GM19438 (cell line): Measurements from ENCODE around the gene HSD17B3.
"Not testable (repeated sequence)": the region's sequence is repeated elsewhere in the genome, so short reads cannot be mapped to it uniquely, and the experiment has no call there.

Experiments used
- ATAC-seq: cut with Tn5 transposase; IDR thresholded peaks from one replicate; pipeline ENCODE4 v1.9.1; 2021; ENCODE audit warnings: low read depth; ENCODE audit not compliant: unreplicated experiment

HSD17B3 gene

DNA sequence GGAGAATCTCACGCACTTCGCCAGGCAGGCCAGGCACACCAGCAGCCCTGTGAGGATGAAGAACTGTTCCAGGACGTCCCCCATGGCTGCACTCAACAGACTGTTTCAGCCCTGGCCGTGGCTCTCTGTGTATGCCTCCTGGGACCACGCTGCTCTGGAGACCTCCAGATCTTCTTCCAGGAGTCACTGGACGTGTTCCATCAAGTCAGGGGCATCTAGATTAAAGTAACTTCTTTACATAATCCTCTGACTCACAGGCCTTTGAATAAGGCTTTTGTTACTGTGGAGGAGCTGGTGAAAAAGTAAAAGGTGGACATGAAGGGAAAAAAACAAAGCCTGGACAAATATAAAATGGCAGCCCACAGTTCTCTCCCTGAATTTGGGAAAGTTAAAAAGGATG is at the start of gene HSD17B3:
Gene HSD17B3, minus strand, starts transcription at position 156 of the 400 bp plus-strand sequence. Its CDS starts 72 bp downstream, at position 84.
- ATAC-seq, result no peak

GRCh38 chr9:96350866-96351265 is 48.9 kb upstream of the HSD17B3 start:
- no peak for ATAC-seq

DNA sequence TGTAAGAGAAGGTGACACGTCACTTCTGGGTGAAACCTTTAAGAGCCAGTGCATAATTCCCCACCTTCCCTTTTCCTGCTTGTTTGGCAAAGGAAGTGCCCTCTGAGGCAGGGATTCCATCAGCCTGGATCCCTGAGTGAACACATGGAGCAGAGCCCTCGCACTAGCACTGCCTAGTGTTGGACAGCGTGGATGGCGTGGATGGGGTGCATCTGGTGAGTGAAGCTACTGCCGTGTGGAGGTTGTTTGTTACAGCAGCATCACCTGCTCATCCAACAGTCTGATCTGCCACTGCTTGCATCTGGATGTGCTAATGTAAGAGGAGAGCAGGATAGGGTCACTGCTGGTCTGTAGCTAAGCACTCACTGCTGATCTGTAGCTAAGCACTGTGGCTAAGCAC is 46.3 kb upstream of the HSD17B3 start:
- ATAC-seq, result no peak

DNA sequence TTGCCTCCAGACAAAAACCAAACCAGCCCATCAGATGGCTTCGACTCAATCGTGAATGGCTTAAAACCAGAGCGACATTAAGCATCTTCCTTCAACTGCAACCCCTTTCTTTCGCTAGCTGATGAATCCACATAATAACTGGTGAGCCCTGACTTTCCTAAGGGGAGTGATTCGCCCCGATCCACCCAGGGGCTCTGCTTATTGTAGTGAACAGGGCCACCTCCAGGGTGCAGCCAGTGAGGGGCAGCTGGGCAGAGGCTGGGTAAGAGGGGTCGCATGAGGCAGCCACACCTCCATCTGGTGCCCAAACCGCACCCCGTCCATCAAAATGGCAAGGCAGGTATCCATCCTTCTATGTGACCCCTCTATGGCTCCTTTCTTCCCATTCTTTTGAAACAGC is 43.6 kb upstream of the HSD17B3 start:
- no peak for ATAC-seq

GRCh38 chr9:96344458-96345180 is 42.6 kb upstream of the HSD17B3 start:
- ATAC-seq, result no peak

- no peak for ATAC-seq
Measured at GRCh38 chr9:96343515-96344360, 41.8 kb upstream of the HSD17B3 start.

- ATAC-seq, result no peak
Measured at GRCh38 chr9:96342571-96343245, 40.7 kb upstream of the HSD17B3 start.

DNA sequence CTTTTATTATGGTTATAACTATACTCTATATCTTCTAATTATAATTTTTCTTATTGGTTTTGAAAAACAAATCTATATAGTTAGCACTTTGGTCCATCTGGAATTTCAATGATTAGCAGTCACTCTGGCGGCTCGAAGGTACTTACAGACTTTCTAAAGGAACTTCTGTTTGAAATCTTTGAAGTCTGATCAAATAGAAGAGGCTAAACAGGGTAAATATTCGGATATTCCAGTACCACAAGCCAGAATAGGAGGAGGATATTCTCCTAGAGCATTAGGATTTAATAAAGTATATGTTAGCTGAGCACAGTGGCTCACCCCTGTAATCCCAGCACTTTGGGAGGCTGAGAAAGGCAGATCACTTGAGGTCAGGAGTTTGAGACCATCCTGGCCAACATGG is 38.7 kb upstream of the HSD17B3 start:
- ATAC-seq, result no peak

- no peak for ATAC-seq
Measured at GRCh38 chr9:96338299-96338698, 36.3 kb upstream of the HSD17B3 start.

DNA sequence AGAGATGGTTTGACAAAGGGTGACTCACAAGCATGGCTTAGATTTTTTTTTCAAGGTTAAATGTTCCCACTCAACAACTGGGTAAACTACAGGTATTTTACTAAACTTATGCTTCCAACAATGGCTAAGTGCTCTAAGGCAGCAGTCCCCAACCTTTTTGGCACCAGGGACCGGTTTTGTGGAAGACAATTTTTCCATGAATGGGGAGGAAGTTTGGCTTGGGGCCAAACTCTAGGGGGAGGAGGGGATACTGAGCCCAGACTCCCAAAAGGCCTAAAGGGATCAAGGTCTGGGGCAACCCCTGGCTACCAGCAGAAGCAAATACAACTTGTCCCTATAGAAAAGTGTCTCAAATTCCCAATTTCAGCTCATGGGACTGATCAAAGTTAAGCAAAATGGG is 32.0 kb upstream of the HSD17B3 start:
- ATAC-seq, result no peak

GRCh38 chr9:96331236-96331947 is 29.4 kb upstream of the HSD17B3 start:
- no peak for ATAC-seq

GRCh38 chr9:96327694-96328352 is 25.8 kb upstream of the HSD17B3 start:
- no peak for ATAC-seq

GRCh38 chr9:96323169-96323568 is 21.2 kb upstream of the HSD17B3 start:
- no peak for ATAC-seq

- not testable (repeated sequence) for ATAC-seq
Measured at GRCh38 chr9:96322736-96323135, 20.8 kb upstream of the HSD17B3 start.

DNA sequence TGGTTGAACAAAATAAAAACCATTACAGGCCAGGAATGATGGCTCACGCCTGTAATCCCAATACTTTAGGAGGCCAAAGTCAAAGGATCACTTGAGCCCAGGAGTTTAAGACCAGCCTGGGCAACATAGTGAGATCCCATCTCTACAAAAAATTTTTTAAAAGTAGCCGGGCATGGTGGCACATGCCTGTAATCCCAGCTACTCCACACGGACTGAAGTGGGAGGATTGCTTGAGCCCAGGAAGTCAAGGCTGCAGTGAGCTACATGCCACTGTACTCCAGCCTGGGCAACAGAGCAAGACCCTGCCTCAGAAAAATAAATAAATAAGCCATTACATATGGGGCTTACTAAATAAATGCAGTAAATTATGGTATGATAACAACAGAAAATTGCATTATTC is 20.2 kb upstream of the HSD17B3 start:
- ATAC-seq, result not testable (repeated sequence)

DNA sequence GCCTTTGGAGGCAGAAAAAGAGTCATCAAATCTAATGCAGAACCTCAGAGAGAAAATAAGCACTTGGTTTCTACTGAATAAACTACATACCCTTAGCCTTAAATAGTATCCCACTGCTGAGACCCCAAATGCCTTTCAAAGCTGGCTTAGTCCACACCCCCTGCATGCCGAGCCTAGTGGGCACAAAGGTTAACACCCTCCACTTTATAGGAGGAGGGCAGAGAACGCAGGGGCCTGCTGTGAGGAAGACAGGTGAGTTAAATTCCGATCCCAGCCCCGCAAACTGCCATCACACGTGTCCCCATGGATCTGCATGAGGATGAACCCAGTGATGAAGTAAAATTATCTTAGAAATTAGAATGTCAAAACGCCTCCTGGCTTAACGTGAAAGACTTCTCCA is 19.5 kb upstream of the HSD17B3 start:
- no peak for ATAC-seq

GRCh38 chr9:96320749-96321280 is 18.8 kb upstream of the HSD17B3 start:
- ATAC-seq, result no peak

- no peak for ATAC-seq
Measured at GRCh38 chr9:96318921-96319565, 17.1 kb upstream of the HSD17B3 start.

- no peak for ATAC-seq
Measured at GRCh38 chr9:96317335-96317980, 15.5 kb upstream of the HSD17B3 start.
